BLaER1 (cell line): ENCODE results near the gene SLC47A1.

Source experiments
- H3K27ac ChIP-seq: shearing (Covaris generic); formaldehyde crosslinking; 2 replicates; pipeline ENCODE4 v1.8.1; 2022
- H3K27me3 ChIP-seq: shearing (Covaris generic); formaldehyde crosslinking; 2 replicates; pipeline ENCODE4 v1.8.1; 2022
- H3K36me3 ChIP-seq: shearing (Covaris generic); formaldehyde crosslinking; 2 replicates; pipeline ENCODE4 v1.8.1; 2022
- H3K4me1 ChIP-seq: shearing (Covaris generic); formaldehyde crosslinking; 2 replicates; pipeline ENCODE4 v1.8.1; 2022
- H3K4me2 ChIP-seq: shearing (Covaris generic); formaldehyde crosslinking; 2 replicates; pipeline ENCODE4 v1.8.1; 2022
- H3K4me3 ChIP-seq: shearing (Covaris generic); formaldehyde crosslinking; 2 replicates; pipeline ENCODE4 v1.8.1; 2022
- H3K9ac ChIP-seq: shearing (Covaris generic); formaldehyde crosslinking; 2 replicates; pipeline ENCODE4 v1.8.1; 2022
- H3K9me3 ChIP-seq: shearing (Covaris generic); formaldehyde crosslinking; 2 replicates; pipeline ENCODE4 v1.8.1; 2022
- H4K20me1 ChIP-seq: shearing (Covaris generic); formaldehyde crosslinking; 2 replicates; pipeline ENCODE4 v1.8.1; 2022
- Cebpa-rat ChIP-seq: shearing (Covaris generic); IDR thresholded peaks from 2 replicates; pipeline ENCODE4 v1.8.1; 2022

Gene SLC47A1

DNA sequence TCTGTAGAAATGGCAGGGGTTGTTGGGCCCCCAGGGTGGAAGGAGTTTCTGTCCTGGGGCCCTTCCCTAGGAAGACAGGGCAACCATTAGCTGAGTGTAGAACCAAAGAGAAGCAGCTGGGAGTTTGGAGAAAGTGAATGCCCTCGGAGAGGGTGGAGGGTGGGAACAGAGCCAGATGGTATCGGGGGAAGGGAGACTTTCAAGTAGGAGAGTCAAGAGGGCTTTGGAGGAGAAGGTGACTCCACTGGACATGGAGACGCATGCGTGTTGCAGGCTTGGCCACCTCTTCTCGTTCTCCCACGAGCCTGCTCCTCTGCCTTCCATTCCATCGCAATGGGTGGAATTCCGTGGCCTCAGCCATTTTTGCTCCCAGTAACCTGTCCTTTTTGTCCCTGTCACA, 19.4 kb downstream of the SLC47A1 start:
- no peaks in the 10 kb centered on the region for H3K9me3 ChIP-seq
- H3K4me2 ChIP-seq, result no peak overlapping the region
- no peak overlapping the region for H3K9ac ChIP-seq
- no peaks in the 10 kb centered on the region for H3K4me1 ChIP-seq
- TF ChIP-seq Cebpa-rat, result no peak
- no peak overlapping the region for H3K27ac ChIP-seq
- no peaks in the 10 kb centered on the region for H4K20me1 ChIP-seq
- H3K36me3 ChIP-seq, result no peaks in the 10 kb centered on the region
- no peak overlapping the region for H3K4me3 ChIP-seq
- no peaks in the 10 kb centered on the region for H3K27me3 ChIP-seq

DNA sequence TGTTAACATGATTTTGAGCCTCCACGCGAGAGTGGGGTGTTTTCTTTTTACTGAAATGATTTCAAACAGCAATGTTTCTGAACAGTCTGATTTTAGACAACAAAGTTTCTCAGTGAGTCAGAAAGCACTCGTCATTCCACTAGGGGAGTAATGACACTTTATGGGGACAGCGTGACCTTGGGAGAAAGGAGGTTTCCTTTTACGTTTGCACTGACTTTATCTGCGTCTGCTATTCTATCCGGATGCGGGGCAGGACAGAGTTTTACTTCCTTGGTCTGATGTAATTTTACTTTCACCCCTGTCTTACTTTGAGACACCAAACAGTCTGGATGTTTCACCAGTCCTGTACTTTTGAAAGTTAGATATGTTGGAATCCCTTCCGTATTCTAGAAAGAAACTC, 20.7 kb downstream of the SLC47A1 start:
- no peak overlapping the region for H3K4me3 ChIP-seq
- H3K4me1 ChIP-seq, result no peaks in the 10 kb centered on the region
- peaks cover 4% of the 10 kb centered on the region; the same call in 1 of the 2 replicates for H3K9me3 ChIP-seq
- H4K20me1 ChIP-seq, result no peaks in the 10 kb centered on the region
- no peaks in the 10 kb centered on the region for H3K36me3 ChIP-seq
- no peak overlapping the region for H3K9ac ChIP-seq
- H3K4me2 ChIP-seq, result no peak overlapping the region
- H3K27ac ChIP-seq, result no peak overlapping the region
- no peaks in the 10 kb centered on the region for H3K27me3 ChIP-seq
- TF ChIP-seq Cebpa-rat, result no peak

DNA sequence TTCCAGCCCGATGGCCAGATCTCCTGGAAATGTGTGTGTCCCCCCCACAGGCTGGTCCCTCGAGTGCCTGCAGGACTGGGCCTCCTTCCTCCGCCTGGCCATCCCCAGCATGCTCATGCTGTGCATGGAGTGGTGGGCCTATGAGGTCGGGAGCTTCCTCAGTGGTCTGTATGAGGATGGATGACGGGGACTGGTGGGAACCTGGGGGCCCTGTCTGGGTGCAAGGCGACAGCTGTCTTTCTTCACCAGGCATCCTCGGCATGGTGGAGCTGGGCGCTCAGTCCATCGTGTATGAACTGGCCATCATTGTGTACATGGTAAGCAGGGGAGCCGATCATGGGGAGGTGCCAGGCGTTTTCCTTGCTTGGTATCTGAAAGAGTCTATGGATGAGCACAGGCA, 22.1 kb downstream of the SLC47A1 start:
- Histone ChIP-seq H3K9me3 (peaks cover 4% of the 10 kb centered on the region; the same call in 1 of the 2 replicates), H3K27me3 (no peaks in the 10 kb centered on the region), H3K4me1 (no peaks in the 10 kb centered on the region), H3K4me2 (no peak overlapping the region), H3K27ac (no peak overlapping the region), H4K20me1 (no peaks in the 10 kb centered on the region), H3K9ac (no peak overlapping the region), H3K4me3 (no peak overlapping the region), H3K36me3 (no peaks in the 10 kb centered on the region)
- TF ChIP-seq Cebpa-rat, result no peak

DNA sequence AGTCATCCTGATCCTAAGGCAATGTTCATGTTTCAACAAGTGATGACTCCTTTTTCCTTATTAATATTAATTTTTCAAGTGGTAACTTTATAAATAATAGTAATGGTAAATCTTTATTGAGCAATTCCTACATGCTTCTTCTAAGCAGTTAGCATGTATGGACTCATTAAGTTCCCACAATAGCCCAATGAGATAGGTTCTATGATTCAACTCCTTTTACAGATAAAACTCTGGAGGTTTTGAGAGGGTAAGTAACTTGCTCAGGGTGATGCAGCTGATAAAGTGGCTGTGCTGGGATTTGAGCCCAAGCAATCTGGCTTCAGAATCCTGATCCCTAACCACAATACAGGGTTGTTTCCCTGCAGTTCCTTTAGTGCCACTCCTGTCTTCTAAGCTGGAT, 25.3 kb downstream of the SLC47A1 start:
- no peak overlapping the region for H3K4me3 ChIP-seq
- no peak overlapping the region for H3K27ac ChIP-seq

DNA sequence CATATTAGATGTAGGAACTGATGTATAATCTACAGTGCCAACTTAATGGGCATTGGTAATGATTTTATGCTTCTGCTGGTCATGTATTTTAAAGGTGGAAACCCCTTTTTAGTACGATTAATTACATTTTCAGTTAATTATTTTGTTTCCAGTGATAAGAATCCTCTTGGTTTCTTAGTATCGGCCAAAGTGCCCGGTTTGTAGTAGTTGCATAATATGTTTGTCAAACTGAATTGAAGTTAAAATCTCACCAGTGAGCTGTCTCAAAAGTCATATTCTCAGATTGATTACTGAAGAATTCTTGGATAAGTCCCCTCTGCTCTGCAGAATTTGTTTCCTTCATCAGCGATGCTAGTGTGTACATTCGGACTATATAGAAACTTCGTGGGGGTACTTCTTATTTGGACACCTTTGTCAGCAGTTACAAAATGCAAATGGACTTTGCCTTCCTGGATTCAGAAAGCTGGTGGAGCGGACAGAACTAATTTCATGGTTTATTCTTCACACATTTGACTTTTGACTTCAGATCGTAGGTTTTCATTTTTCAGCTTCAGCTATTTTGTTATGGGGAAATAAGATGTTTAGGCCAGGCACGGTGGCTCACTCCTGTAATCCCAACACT, 28.2 kb downstream of the SLC47A1 start:
- Histone ChIP-seq H3K9me3 (peaks cover 4% of the 10 kb centered on the region; the same call in 1 of the 2 replicates), H3K4me1 (no peaks in the 10 kb centered on the region), H4K20me1 (no peaks in the 10 kb centered on the region), H3K27ac (no peak overlapping the region), H3K4me2 (no peak overlapping the region), H3K36me3 (no peaks in the 10 kb centered on the region), H3K27me3 (no peaks in the 10 kb centered on the region), H3K9ac (no peak overlapping the region), H3K4me3 (no peak overlapping the region)
- TF ChIP-seq Cebpa-rat, result no peak

More for the DNA sequence above, 25.3 kb downstream of the SLC47A1 start:
- no peak overlapping the region for H3K9ac ChIP-seq
- no peaks in the 10 kb centered on the region for H3K4me1 ChIP-seq
- no peak for TF ChIP-seq Cebpa-rat
- no peaks in the 10 kb centered on the region for H3K27me3 ChIP-seq
- peaks cover 4% of the 10 kb centered on the region; the same call in 1 of the 2 replicates for H3K9me3 ChIP-seq
- H4K20me1 ChIP-seq, result no peaks in the 10 kb centered on the region
- no peaks in the 10 kb centered on the region for H3K36me3 ChIP-seq
- no peak overlapping the region for H3K4me2 ChIP-seq

DNA sequence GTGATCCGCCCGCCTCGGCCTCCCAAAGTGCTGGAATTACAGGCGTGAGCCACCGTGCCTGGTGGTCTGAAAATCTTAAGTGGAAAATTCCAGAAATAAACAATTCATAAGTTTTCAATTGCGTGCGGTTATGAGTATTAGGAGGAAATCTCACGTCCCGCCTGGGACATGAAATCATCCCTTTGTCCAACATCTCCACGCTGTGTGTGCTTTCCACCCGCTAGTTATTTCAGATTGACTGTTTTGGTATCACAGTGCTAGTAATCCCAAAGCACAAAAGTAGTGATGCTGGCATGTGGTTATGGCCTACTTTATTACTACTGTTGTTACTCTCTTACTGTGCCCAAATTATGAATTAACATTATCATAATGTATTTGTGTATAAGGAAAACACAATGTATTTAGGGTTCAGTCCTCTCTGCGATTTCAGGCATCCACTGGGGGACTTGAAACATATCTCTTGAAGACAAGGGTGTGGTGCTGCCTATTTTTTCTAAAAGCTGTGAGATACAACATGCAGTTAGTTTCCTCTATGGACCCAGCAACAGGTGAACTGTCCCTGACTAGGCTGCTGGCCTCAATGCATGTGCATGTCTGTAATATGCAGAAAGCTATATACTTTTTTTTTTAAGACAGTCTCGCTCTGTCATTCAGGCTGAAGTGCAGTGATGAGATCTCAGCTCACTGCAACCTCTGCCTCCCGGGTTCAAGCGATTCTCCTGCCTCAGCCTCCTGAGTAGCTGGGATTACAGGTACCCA, 32.3 kb downstream of the SLC47A1 start:
- H3K9me3 ChIP-seq, result no peaks in the 10 kb centered on the region
- H3K36me3 ChIP-seq, result no peaks in the 10 kb centered on the region
- no peak overlapping the region for H3K4me2 ChIP-seq
- no peak overlapping the region for H3K27ac ChIP-seq
- H3K27me3 ChIP-seq, result no peaks in the 10 kb centered on the region
- H3K9ac ChIP-seq, result no peak overlapping the region
- H3K4me1 ChIP-seq, result peaks cover 25% of the 10 kb centered on the region
- TF ChIP-seq Cebpa-rat, result no peak
- no peak overlapping the region for H3K4me3 ChIP-seq
- no peaks in the 10 kb centered on the region for H4K20me1 ChIP-seq

DNA sequence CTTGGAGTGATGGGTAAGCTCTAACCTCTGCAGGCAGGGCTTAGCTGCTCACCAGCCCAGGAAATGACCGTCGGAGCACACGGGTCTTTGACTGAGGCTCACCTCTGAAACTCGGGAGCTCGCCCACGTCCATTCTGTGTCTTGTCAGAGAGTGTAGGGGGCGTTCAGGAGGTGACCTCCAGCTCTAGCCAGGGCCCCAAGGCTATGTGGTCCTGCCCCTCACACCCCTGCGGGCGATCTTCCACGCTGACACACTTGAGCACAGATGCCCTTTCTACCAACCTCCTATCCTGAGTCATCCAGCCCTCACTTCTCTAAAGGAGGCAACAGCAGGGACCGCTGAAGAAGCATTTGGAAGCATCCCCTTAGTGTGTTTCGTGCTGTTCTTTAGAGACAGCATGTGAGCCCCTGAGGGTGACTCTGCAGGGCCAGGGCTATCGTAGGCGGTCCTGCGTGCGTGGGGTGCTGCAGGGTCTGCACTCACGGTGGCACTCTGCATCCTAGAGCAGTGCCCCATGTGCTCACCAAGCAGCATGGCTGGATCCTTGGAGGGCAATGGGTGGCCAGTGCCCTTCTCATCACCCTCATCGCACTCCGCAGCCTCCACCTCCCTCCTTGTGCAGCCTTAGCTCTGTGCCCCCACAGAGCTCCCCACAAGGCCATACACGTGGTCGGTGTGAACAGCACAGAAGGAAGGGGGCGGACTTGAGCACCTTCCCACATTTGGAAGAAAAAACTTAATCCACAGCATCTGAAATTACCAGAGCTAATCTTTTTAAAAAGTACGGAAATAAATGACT, 33.8 kb downstream of the SLC47A1 start:
- no peaks in the 10 kb centered on the region for H4K20me1 ChIP-seq
- no peak for TF ChIP-seq Cebpa-rat

DNA sequence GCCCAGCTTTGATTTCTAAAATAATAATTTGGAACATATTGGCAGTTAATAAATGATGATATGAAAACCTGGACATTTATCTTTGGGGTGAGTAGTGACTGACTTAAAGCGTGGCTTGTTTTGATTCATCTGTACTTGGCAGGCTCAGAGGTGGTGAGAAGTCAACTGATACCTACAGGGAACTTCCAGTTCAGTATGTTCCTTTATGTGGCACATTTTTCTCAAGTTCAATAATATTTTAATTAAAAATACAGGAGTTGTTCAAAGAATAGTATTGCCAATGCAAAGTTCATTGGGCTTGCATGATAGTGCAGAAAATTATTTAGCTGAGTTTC, 34.3 kb downstream of the SLC47A1 start:
- Histone ChIP-seq H3K27me3 (no peaks in the 10 kb centered on the region), H3K27ac (no peak overlapping the region), H3K4me3 (no peak overlapping the region), H3K4me1 (peaks cover 45% of the 10 kb centered on the region), H4K20me1 (no peaks in the 10 kb centered on the region), H3K4me2 (no peak overlapping the region), H3K9ac (no peak overlapping the region), H3K36me3 (no peaks in the 10 kb centered on the region), H3K9me3 (no peaks in the 10 kb centered on the region)
- TF ChIP-seq Cebpa-rat, result no peak

More for the DNA sequence above, 33.8 kb downstream of the SLC47A1 start:
- no peak overlapping the region for H3K27ac ChIP-seq
- no peaks in the 10 kb centered on the region for H3K27me3 ChIP-seq
- H3K4me2 ChIP-seq, result no peak overlapping the region
- H3K4me1 ChIP-seq, result peaks cover 40% of the 10 kb centered on the region
- no peak overlapping the region for H3K4me3 ChIP-seq
- no peak overlapping the region for H3K9ac ChIP-seq
- no peaks in the 10 kb centered on the region for H3K9me3 ChIP-seq
- no peaks in the 10 kb centered on the region for H3K36me3 ChIP-seq

DNA sequence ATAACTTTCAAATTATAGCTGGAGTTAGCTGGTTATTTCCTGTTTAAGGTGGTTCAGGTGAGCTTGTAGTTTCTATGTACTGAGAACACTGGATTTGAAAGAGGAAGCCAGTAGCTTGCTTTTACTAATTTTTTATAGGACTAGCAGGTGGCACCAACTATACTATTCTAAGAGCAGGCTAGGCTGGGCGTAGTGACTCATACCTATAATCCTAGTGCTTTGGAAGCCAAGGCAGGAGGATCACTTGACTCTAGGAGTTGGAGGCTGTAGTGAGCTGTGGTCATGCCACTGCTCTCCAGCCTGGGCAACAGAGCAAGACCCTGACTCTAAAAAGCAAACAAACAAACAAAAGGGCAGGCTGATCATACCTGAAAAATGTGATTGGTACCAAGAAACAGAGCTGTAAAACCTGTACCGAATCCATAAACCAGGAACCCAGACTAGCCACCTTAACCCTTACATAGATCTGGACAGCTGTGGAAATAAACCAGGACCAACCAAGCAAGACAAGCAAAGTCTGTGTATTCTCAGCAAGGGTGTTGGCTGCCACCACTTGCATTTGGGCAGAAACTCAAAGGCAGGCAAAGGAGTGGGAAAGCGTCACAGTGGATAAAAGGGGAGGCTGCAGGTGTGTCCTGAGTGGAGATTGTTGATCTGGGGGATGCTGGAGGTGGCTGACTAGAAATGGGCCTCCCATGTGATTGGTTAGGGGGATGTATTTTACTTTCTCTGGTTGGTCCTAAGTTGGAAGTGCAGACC, 36.3 kb downstream of the SLC47A1 start:
- no peak overlapping the region for H3K9ac ChIP-seq
- no peaks in the 10 kb centered on the region for H3K36me3 ChIP-seq
- TF ChIP-seq Cebpa-rat, result no peak
- H3K4me1 ChIP-seq, result peaks cover 45% of the 10 kb centered on the region
- H3K4me3 ChIP-seq, result peak overlapping the region; percentile 21; the same call in 1 of the 2 replicates
- H3K27ac ChIP-seq, result peak overlapping the region; percentile 80
- no peaks in the 10 kb centered on the region for H3K9me3 ChIP-seq
- H4K20me1 ChIP-seq, result no peaks in the 10 kb centered on the region
- peak overlapping the region; percentile 71 for H3K4me2 ChIP-seq
- H3K27me3 ChIP-seq, result no peaks in the 10 kb centered on the region
